ENCODE measurements around the gene IL12B. TPM values are rescaled to one million over a fixed set of nuclear protein-coding genes. Genes with fewer than 3 reads are reported as not detected.
A peak's percentile ranks its signal among the peaks of the same experiment; 100 is the strongest.
"Not testable (repeated sequence)": the region's sequence is repeated elsewhere in the genome, so short reads cannot be mapped to it uniquely, and the experiment has no call there.

Gene IL12B
- total RNA-seq, 4 donors from 2014 or later: not detected

- H3K9me3 ChIP-seq: peaks cover 0 to 7% (median 0%) of the 10 kb centered on the region in 4 donors
- H3K36me3 ChIP-seq: no peaks in the 10 kb centered on the region
- H3K27ac ChIP-seq: no peak overlapping the region
- H3K4me3 ChIP-seq: no peak overlapping the region
- H3K27me3 ChIP-seq: no peaks in the 10 kb centered on the region
- DNase-seq: no peak
- H3K4me1 ChIP-seq: no peaks in the 10 kb centered on the region
- TF ChIP-seq CTCF (IDR thresholded peaks at IDR 0.05) (no peak), POLR2A (IDR thresholded peaks at IDR 0.05) (no peak)
Observed at GRCh38 chr5:159294921-159295320, 35.4 kb downstream of the IL12B start.

- Histone ChIP-seq H3K4me3 (no peak overlapping the region), H3K27me3 (no peaks in the 10 kb centered on the region), H3K27ac (no peak overlapping the region), H3K36me3 (no peaks in the 10 kb centered on the region), H3K9me3 (no peaks in the 10 kb centered on the region), H3K4me1 (no peaks in the 10 kb centered on the region)
- DNase-seq: no peak
- no peak for TF ChIP-seq POLR2A (IDR thresholded peaks at IDR 0.05)
Observed at GRCh38 chr5:159290741-159291140, 39.5 kb downstream of the IL12B start.

GRCh38 chr5:159286420-159287035, 43.8 kb downstream of the IL12B start:
- Histone ChIP-seq H3K27me3 (no peaks in the 10 kb centered on the region), H3K4me1 (no peaks in the 10 kb centered on the region), H3K27ac (no peak overlapping the region), H3K9me3 (no peaks in the 10 kb centered on the region), H3K36me3 (peaks cover 0 to 13% (median 0%) of the 10 kb centered on the region in 3 donors), H3K4me3 (no peak overlapping the region)
- no peak for DNase-seq
- TF ChIP-seq CTCF (IDR thresholded peaks at IDR 0.05) (peak in 4 of 6 experiments; percentile 33 to 46 (median 40)), POLR2A (IDR thresholded peaks at IDR 0.05) (no peak)

- no peak for DNase-seq
- H3K27me3 ChIP-seq: no peaks in the 10 kb centered on the region
- no peaks in the 10 kb centered on the region for H3K9me3 ChIP-seq
- no peaks in the 10 kb centered on the region for H3K4me1 ChIP-seq
- no peak overlapping the region for H3K4me3 ChIP-seq
- peaks cover 0 to 55% (median 0%) of the 10 kb centered on the region in 3 donors for H3K36me3 ChIP-seq
- no peak for TF ChIP-seq POLR2A (IDR thresholded peaks at IDR 0.05)
- TF ChIP-seq CTCF (IDR thresholded peaks at IDR 0.05): no peak
- H3K27ac ChIP-seq: no peak overlapping the region
Observed at GRCh38 chr5:159274676-159275075, 55.6 kb downstream of the IL12B start.

GRCh38 chr5:159273923-159274322, 56.4 kb downstream of the IL12B start:
- no peak overlapping the region for H3K4me3 ChIP-seq
- TF ChIP-seq POLR2A (IDR thresholded peaks at IDR 0.05) (no peak), CTCF (IDR thresholded peaks at IDR 0.05) (no peak)
- no peak overlapping the region for H3K27ac ChIP-seq
- no peaks in the 10 kb centered on the region for H3K9me3 ChIP-seq
- no peak for DNase-seq
- no peaks in the 10 kb centered on the region for H3K27me3 ChIP-seq
- peaks cover 0 to 59% (median 0%) of the 10 kb centered on the region in 3 donors for H3K36me3 ChIP-seq
- no peaks in the 10 kb centered on the region for H3K4me1 ChIP-seq

- Histone ChIP-seq H3K4me3 (no peak overlapping the region), H3K27ac (no peak overlapping the region), H3K9me3 (no peaks in the 10 kb centered on the region), H3K4me1 (no peaks in the 10 kb centered on the region), H3K36me3 (peaks cover 0 to 39% (median 0%) of the 10 kb centered on the region in 3 donors), H3K27me3 (no peaks in the 10 kb centered on the region)
- no peak for DNase-seq
- TF ChIP-seq CTCF (IDR thresholded peaks at IDR 0.05) (no peak), POLR2A (IDR thresholded peaks at IDR 0.05) (no peak)
Observed at GRCh38 chr5:159269723-159270122, 60.6 kb downstream of the IL12B start.

GRCh38 chr5:159266764-159267163, 63.5 kb downstream of the IL12B start:
- H3K36me3 ChIP-seq: peaks cover 0 to 24% (median 0%) of the 10 kb centered on the region in 3 donors
- H3K4me3 ChIP-seq, H3K4me1 ChIP-seq, H3K27ac ChIP-seq, H3K9me3 ChIP-seq, DNase-seq, H3K27me3 ChIP-seq: not testable (repeated sequence)
